ENCODE measurements around the gene ZNF496. TPM values are rescaled to one million over a fixed set of nuclear protein-coding genes. Genes with fewer than 3 reads are reported as not detected.
A peak's percentile ranks its signal among the peaks of the same experiment; 100 is the strongest.
"Not testable (repeated sequence)": the region's sequence is repeated elsewhere in the genome, so short reads cannot be mapped to it uniquely, and the experiment has no call there.

ZNF496 gene
- total RNA-seq, 4 donors from 2014 or later = 34.2 to 47.4 (median 39.7) TPM

DNA sequence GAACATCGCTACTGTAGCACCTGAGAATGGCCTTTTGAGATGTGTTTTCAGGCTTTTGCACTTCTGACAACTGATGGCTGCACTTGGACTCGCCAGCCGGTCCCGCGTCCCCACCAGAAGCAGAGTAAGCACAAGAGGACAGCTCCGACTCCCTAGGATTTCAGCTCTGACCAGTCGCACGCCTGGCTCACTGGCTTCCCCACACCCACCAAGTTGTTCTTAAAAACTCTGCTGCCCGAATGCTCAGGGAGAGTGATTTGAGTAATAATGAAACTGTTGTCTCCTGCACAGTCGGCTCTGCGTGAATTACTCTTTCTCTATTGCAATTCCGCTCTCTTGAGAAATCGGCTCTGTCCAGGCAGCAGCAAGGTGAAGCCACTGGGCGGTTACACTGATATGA lies 44.1 kb upstream of the ZNF496 start:
- TF ChIP-seq POLR2A (IDR thresholded peaks at IDR 0.05) (no peak), CTCF (IDR thresholded peaks at IDR 0.05 in 4 of 5, conservative IDR thresholded peaks at IDR 0.05 in 1 of 5) (no peak)
- ATAC-seq (no peak), DNase-seq (no peak)
- intact Hi-C loops (cut with DNase I; ENCODE audit: low total_unique reads) (no loop called here), in situ Hi-C loops (cut with MboI; ENCODE audit: low sequenced_read_pairs in 4 of 4) (loop anchor here in 1 of 4 donors (10.0 kb wide), 1 partner anchor 109 kb away; no protein-coding TSS in a partner anchor)
- no peaks in the 10 kb centered on the region for H3K36me3 ChIP-seq
- H3K9me3 ChIP-seq = no peaks in the 10 kb centered on the region
- peaks cover 0 to 10% (median 0%) of the 10 kb centered on the region in 3 donors for H3K27me3 ChIP-seq
- no peak overlapping the region for H3K4me3 ChIP-seq
- H3K27ac ChIP-seq = no peak overlapping the region
- peaks cover 0 to 3% of the 10 kb centered on the region in 2 donors for H3K4me1 ChIP-seq

GRCh38 chr1:247374651-247375334 lies 43.1 kb upstream of the ZNF496 start:
- DNase-seq; H3K36me3 ChIP-seq; H3K9me3 ChIP-seq; H3K4me3 ChIP-seq; intact Hi-C loops (cut with DNase I; ENCODE audit: low total_unique reads); H3K27ac ChIP-seq; H3K4me1 ChIP-seq; ATAC-seq: not testable (repeated sequence)
- peaks cover 0 to 10% (median 0%) of the 10 kb centered on the region in 3 donors for H3K27me3 ChIP-seq
- in situ Hi-C loops (cut with MboI; ENCODE audit: low sequenced_read_pairs in 4 of 4) = loop anchor here in 1 of 4 donors (10.0 kb wide), 1 partner anchor 110 kb away; no protein-coding TSS in a partner anchor

DNA sequence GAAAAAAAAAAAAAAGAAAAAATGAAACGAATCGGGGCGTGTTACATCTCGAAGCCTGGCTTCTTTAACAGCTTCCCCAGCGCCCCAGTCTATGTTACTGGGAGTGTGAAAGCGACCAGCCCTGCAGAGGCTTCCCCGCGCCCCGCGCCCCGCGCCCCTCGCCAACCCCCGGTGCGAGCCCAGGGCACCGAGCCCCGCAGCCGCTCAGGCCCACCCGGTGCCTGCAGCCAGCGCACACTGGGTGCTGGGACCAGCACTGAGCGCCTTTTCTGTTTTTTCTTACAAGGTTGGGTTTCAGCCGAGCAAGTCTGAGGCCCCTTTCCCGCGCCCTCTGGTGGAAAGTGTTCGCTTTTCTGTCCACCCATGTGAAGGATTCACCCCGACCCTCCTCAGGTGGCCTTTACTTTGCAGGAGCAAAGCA lies 42.1 kb upstream of the ZNF496 start:
- Histone ChIP-seq H3K27me3 (peaks cover 0 to 10% (median 0%) of the 10 kb centered on the region in 3 donors), H3K4me3 (peak overlapping the region in 1 of 4 donors; percentile 53), H3K4me1 (peaks cover 0 to 3% of the 10 kb centered on the region in 2 donors), H3K9me3 (no peaks in the 10 kb centered on the region), H3K36me3 (no peaks in the 10 kb centered on the region), H3K27ac (no peak overlapping the region)
- TF ChIP-seq CTCF (IDR thresholded peaks at IDR 0.05 in 4 of 5, conservative IDR thresholded peaks at IDR 0.05 in 1 of 5) (peak in 2 of 5 experiments; percentile 30 to 39), POLR2A (IDR thresholded peaks at IDR 0.05) (no peak)
- in situ Hi-C loops (cut with MboI; ENCODE audit: low sequenced_read_pairs in 4 of 4) (loop anchor here in 1 of 4 donors (10.0 kb wide), 1 partner anchor 111 kb away; no protein-coding TSS in a partner anchor), intact Hi-C loops (cut with DNase I; ENCODE audit: low total_unique reads) (no loop called here)
- ATAC-seq = no peak
- DNase-seq = no peak

DNA sequence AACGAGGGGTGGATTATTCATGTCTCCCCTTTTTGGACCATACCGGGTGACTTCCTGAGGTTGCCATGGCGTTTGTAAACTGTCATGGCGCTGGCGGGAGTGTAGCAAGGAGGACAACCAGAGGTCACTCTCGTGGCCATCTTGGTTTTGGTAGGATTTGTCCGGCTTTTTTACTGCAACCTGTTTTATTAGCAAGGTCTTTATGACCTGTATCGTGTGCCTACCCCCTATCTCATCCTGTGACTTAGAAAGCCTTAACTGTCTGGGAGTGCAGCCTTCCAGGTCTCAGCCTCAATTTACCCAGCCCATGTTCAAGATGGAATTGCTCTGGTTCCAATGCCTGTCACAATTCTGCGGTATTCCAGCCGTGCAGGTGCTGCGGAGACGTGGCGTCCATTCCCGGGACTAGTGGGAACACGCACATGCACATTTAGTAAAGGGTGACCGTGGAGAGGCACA lies 40.2 kb upstream of the ZNF496 start:
- intact Hi-C loops (cut with DNase I; ENCODE audit: low total_unique reads) = no loop called here
- TF ChIP-seq POLR2A (IDR thresholded peaks at IDR 0.05) = no peak
- no peak for TF ChIP-seq CTCF (IDR thresholded peaks at IDR 0.05 in 4 of 5, conservative IDR thresholded peaks at IDR 0.05 in 1 of 5)
- Histone ChIP-seq H3K27me3 (peaks cover 0 to 10% (median 0%) of the 10 kb centered on the region in 3 donors), H3K36me3 (no peaks in the 10 kb centered on the region), H3K4me3 (no peak overlapping the region), H3K4me1 (peaks cover 0 to 3% of the 10 kb centered on the region in 2 donors), H3K9me3 (no peaks in the 10 kb centered on the region), H3K27ac (no peak overlapping the region)
- ATAC-seq (no peak), DNase-seq (no peak)
- in situ Hi-C loops (cut with MboI; ENCODE audit: low sequenced_read_pairs in 4 of 4) = loop anchor here in 1 of 4 donors (10.0 kb wide), 1 partner anchor 113 kb away; no protein-coding TSS in a partner anchor

Data from gastrocnemius medialis (tissue), 4 donors.